ENCODE results near the gene WDR27.
"Not testable (repeated sequence)": the region's sequence is repeated elsewhere in the genome, so short reads cannot be mapped to it uniquely, and the experiment has no call there.

Gene WDR27

DNA sequence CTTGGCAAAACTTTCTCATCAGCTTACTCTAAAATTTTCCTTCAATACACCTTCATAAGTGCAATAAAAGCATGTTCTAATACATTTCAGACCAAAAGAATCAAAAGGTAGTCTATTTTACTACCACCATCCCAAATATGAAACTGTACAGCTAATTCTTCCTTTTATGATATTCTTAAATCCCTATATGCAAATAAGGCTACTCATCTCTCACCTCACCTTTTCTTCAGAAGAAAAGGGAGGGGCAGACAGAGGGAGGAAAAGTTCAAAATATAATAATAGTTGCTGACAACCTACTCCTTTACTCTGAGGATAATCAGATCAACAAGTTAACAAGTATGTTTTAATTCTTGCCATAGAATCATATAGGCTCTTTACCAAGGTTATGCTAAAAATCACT, 7.5 kb upstream of the WDR27 start:
- DNase-seq (ENCODE audit: low spot score) = no peak

DNA sequence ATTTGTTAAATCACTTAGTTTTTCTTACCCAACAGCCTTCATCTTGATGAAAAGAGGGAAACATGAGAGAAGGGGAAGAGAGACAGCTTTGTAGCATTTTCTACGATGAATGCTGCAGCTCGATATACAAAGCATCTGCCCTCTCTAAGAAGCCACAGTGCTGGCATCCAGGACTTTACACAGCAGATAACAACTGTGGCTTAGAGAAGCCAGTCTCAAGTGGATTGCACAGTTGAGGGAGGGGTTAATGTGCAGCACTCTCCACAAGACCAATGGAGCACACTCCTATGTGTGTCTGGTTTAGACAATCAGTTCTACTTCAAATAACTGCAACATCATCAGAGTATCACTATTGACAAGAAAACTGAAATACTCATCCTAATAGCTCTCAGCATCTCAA, 5.9 kb upstream of the WDR27 start:
- no peak for DNase-seq (ENCODE audit: low spot score)

DNA sequence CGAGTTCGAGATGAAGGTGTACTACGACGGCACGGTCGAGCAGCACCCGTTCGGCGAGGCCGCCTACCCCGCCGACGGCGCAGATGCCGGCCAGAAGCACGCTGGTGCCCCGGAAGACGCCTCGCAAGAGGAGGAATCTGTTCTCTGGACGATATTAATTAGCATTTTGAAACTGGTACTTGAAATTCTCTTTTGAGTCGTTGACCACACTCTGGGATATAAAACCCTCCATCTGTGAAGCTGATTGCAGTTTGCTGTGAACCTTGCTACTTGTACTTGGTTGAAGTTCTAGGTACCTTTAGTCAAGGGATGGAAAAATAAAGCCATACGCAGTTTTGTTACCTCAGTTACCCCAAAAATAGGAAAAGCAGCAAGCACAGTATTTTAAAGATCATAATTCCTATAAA, 1.0 kb upstream of the WDR27 start:
- no peak for DNase-seq (ENCODE audit: low spot score)

DNA sequence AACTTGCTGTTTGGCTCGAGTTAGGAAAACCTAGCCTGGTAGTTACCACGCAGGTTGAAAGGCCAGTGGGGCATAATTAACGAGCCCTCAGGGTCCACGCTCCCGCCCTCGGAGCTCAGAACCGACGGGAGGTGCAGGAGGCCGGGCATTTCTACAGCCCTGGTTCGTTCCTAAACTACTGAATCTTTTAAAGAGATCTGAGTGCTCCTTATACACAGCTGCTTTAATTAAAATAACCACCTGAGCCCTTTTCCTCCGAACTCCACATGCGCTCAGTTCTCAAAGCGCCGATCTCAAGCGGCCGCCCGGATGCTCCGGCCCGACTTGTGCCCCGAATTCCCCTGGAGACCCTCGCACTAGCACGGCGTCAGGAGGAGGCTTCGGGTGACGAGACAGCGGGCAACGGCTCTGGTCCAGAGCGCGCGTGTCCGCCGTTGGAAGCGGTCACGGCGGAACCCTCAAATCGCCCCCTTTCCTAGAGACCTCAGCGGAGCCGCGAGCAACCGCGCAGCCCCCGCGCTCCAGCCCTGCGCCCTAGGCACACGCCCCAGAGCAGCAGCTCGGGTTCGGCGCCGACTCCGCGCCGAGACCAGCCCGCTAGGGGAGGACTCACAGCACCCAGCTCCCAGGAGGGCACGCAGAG, 397 bp downstream of the WDR27 start:
- DNase-seq (ENCODE audit: low spot score) = no peak

DNA sequence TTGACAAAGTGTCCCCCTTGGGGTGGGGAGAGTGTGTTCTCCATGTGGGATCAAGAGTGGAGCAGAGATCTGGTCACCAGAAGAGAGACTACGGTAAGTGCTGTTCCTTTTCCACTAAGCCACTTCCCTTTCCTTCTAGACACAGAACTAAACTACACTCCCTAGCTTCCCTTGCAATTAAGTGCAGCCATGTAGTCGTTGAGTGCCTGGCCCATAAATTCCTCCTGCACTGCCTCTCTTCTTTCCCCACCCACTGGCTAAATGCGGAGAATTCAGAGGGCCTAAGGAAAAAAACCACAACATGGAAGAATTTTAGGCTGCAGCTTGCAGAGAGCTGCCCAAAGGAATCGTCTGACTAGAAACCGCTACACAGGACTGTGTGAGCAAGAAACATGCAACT, 1.5 kb downstream of the WDR27 start:
- no peak for DNase-seq (ENCODE audit: low spot score)

DNA sequence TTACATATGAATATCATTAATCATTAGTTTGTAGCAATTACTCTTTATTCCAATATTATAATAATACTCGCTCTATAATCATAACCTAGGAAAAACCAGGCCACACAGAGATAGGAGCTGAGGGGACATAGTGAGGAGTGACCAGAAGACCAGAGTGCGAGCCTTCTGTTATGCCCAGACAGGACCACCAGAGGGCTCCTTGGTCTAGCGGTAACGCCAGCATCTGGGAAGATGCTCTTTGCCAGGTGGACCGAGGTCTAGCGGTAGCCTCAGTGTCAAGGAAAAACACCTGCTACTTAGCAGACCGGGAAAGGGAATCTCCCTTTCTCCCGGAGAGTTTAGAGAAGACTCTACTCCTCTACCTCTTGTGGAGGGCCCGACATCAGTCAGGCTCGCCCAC, 4.7 kb downstream of the WDR27 start:
- not testable (repeated sequence) for DNase-seq (ENCODE audit: low spot score)

DNA sequence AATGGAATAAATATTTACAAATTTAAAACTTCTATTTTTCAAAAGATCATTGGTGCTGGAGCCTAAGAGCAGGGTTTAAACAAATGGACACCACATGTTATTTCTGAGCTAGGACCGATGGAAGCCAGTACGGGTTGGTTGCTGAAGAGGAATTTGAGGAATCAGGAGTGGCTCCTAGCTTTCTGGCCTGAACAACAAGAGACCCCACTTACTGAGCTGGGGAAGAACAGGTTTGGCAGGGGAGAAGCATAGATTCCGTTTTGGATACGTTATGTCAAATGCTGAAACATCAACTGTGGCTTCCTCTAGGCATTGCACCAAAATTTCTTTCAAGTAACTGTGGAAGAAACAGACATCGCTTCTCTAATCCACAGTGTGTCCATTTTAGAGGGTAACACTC, 6.7 kb downstream of the WDR27 start:
- DNase-seq (ENCODE audit: low spot score) = no peak

DNA sequence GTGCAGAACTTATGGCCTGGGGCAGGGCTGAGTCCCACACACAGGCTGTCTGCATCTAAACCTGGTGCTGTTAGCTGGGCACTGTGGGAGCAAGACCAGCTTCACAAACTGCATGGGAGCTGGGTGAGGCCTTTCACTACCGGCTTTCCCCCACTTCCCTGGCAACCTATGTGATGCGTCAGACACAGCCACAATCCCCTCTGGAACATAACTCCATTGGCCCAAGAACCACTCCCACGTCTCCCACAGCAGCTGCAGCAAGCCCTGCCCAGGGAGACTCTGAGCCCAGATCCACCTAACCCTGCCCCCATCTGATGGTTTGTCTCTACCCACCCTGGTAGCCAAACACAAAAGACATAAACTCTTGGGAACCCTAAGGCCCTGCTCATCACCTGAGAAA, 9.3 kb downstream of the WDR27 start:
- no peak for DNase-seq (ENCODE audit: low spot score)

DNA sequence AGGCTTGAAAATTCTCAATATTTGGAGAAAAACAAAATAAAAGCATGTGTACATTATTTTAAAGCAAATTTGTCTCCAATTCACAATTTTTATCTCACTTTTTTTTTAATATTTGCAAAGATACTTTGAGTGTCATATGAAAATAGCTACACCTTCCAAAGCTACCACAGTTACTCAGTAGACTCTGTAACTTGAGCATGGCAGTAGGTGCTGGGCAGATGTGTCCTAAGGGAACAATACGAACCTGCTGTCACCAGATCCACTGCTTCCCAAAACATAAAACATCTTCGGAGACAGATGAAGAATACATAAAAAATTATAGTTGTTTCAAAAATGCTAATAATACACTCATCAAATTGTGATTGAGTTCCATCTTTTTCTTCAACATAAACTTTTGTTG, 10.6 kb downstream of the WDR27 start:
- DNase-seq (ENCODE audit: low spot score) = no peak

DNA sequence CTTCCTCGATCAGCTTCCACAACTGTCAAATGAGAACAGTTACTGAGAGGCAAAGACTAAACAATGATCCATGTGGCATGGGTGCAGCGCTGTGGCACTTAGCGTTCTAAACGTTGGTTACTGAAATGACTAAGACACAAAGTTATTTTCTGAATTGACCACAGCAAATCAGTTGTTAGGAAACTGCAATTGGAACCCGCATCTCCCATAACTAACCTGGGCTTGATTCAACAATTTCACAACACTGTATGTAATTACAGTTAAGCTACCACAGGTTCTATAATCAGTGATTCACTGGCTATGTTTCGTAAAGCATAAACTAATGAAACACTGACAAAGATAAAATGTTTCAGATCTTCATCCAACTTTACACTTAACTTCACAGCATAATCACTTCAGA, 12.5 kb downstream of the WDR27 start:
- DNase-seq (ENCODE audit: low spot score) = no peak

DNA sequence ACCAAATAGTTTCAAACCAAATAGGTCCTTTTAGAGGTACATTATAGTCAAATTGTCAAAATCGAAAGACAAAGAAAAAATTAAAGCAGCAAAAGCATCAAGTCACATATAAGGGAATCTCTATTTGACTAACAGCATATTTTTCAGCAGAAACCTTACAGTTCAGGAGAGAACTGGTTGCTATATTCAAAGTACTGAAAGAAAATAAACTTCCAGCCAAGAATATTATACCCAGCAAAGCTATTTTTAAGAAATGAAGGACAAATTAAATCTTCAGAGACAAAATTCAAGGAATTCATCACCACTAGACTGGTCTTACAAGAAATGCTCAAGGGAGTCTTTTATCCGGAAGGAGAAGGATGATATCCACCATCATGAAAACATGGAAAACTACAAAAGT, 16.0 kb downstream of the WDR27 start:
- DNase-seq (ENCODE audit: low spot score) = no peak

DNA sequence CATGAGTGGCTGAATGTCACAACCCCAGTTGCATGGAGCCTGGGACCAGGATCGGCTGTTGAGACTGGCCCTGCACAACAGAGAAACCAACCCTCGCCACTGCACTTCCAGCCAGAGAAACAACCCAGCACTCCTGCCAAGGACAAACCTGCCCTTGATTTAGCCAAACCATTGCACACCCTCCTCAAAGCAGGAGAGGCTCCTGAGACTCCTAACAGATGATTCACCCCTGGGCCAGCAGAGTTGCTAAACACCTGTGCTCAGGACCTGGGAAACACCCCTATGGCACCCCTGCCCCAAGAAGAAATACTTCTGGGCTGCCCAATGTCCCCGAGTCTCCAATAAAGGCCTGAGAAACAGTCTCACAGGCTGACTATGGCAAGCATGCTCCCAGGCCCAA, 17.8 kb downstream of the WDR27 start:
- DNase-seq (ENCODE audit: low spot score) = no peak

DNA sequence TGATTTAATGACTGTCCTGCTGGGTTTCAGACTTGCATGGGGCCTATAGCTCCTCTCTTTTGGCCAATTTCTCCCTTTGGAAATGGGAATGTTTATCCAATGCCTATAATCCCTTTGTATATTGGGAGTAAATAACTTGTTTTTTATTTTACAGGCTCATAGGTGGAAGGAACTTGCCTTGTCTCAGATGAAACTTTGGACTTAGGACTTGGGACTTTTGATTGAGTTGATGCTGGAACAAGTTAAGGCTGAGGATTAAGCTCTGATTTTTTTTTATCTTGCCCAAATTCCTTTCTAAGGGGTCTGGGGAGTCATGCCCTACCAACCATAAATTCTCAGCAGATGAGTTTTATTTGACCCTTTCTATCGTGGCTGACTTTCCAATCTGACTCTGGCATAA, 23.5 kb downstream of the WDR27 start:
- DNase-seq (ENCODE audit: low spot score) = no peak

DNA sequence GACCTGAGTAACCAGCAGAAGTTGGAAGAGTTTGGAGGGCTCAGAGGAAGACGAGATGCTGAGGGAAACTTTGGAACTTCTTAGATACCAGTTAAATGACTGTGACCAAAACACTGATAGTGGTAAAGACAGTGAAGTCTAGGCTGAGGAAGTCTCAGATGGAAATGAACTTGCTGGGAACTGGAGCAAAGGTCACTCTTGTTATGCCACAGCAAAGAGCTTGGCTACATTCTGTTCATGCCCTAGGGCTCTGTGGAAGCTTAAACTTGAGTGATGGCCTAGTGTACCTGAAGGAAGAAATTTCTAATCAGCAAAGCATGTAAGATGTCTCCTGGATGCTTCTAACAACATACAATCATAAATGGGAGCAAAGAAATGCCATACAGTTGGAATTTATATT, 24.7 kb downstream of the WDR27 start:
- DNase-seq (ENCODE audit: low spot score) = no peak

DNA sequence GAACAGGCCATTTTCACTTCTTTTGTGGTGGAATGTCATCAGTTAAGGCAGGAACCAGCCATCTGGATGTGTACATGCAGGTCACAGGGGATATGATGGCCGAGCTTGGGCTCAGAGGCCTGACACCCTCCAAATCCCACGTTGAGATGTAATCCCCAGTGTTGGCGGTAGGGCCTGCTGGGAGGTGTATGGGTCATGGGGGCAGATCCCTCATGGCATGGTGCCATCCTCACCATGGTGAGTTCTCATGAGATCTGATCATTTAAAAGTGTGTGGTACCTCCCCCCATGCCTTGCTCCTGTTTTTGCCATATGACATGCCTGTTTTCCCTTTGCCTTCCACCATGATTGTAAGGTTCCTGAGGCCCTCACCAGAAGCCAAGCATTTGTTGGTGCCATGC, 26.8 kb downstream of the WDR27 start:
- DNase-seq (ENCODE audit: low spot score) = no peak

DNA sequence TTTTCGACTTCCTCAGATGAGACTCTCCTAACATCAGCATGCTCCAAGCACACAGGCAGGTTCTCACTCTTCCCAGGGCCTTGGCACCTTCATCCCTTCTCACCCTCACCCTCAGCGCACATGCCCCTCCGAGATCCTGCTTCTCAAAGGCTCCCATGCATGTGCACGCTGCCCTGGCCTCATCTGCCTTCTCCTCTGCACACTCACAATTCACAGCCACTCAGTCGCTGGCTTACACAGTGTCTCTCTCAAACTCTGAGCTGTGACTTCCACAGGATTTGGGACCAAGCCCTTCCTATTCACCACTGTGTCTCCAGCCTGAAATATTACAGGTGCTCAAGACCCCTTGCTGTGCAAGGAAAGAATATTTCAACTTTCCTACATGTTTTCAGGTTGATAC, 30.3 kb downstream of the WDR27 start:
- DNase-seq (ENCODE audit: low spot score) = no peak

DNA sequence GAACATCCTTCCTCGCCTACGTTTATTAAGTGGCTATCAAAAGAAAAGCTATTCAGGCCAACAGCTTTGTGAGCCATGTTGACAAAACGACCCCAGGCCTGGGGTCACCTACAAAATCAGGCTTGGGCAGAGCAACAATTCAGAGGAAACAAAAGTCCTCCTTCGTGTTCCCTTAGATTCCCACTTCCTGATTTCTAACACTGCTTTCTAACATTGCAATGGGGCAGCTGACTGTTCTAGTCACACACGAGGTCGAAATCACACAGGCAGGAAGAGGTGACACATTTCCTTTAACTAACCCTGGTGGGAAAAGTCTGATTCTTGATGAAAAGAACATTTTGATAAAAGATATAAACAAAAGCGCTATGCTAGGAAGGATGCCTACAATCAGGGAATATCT, 31.9 kb downstream of the WDR27 start:
- DNase-seq (ENCODE audit: low spot score) = no peak

DNA sequence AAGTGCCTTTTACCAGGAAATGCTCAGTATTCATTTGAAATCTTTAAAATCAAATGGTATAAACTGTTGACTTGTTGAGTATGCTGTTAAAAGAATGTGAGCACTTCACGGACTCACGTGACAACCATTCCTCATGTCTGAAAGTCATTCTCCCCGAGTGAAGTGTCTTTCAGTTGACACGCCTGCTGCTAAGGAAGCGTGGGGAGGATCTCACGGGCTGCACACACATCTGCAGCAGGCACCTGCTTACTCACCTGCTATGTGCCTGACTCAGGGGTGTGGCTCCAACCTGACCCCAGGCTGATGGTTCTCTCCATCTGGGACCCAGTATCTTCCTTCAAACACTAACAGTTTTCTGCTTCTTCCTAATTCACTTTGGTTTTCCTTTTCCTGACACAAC, 32.7 kb downstream of the WDR27 start:
- no peak for DNase-seq (ENCODE audit: low spot score)

DNA sequence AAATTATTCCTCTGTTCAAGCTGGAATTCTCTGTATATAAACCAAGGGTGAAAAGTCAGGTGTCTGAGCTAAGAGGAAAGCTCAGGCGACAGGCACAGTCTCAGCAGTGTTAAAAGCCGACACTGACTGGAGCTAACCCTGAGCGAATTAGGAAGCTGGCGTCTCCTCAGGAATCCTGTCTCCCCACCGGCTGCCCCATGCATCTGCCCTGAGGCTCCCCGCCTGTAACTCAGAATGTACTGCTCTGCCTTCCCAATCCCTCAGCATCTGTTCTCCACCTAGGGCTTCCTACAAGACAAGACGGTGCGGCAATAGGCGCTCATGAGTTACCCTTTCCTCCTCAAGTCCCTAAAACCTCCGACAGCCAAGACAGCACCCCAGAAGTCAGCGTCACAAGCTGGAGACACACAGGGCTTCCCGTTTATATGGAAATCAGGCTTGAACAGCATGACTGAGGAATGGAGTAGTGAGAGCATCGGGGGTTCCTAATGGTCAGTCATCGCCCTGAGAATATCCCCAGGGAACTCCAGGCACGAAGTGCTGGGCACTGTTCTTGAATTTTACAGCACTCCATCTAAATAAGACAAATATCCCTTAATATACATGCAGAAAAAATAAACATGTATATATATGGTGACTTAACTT, 33.5 kb downstream of the WDR27 start:
- DNase-seq (ENCODE audit: low spot score) = no peak

DNA sequence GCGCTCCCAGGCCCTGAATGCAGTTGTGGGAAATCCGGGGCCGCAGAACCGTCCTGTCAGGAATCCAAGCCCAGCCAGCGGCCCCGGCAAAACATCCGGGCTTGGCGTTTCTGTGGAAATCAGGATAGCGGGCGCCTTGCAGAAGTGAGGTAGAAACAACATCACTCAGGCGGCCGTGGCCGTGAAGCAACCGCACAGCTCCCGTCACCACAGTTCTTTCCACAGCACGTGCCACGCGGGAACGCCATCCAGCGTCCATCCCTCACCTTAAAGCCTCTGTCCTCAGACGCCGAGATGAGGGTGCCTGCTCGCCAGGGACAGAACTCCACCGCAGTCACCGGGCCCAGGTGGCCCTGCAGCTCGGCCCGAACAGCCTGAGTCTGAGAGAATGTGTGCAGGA, 34.1 kb downstream of the WDR27 start:
- no peak for DNase-seq (ENCODE audit: low spot score)

DNA sequence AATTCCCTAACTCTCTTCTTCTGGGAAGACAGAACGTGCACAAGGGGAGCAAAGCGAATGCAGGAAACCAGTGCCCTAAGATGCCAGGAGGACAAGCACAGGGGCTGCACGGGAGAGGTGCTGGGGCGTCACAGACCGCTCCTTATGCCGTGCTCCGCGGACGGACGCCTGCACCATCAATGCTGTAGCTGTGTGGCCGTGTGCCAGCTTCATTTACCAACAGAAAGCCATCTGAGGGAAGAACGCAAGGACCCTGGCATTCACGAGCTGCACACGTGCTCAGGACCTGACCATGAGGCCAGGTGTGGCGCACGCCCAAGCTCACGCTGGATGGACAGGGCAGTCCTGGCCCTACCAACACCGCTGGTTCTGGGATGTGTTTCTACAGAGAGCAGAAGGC, 35.4 kb downstream of the WDR27 start:
- no peak for DNase-seq (ENCODE audit: low spot score)

DNA sequence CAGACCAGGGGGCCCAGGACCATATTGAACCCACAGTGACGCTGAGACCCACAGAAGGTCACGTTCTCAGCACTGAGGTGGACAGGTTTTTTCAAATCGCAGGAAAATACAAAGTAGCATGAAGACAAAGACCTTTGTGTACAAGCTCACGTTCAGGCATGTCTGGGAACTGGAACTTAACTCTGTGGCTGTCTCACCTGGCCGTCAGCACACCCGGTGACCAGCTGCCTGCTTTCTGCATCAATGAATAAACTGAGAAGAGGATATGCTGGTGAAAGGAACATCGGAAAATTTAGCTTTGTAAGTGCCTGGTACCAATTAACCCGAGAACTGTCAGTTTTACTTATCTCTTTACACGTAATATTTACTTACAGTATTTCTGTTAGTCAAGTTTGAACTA, 36.5 kb downstream of the WDR27 start:
- DNase-seq (ENCODE audit: low spot score) = no peak

DNA sequence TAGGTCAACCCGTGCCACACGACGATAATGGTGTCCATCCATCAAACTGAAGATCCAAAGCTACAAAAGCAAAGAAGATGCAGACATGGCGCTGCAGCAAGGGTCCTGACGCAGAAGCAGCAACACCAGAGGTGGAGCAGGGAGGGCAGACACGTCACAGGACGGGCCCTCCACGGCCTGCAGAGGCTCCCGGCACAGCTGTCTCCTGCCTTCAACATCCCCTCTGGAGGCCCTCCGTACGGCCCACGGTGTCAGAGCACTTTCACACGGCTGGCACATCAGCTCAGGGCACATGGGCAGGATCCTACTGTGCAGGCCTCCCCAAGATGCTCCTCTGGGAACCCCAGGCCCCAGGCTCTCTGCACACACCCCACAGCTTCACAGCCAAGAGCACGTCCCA, 37.6 kb downstream of the WDR27 start:
- no peak for DNase-seq (ENCODE audit: low spot score)

DNA sequence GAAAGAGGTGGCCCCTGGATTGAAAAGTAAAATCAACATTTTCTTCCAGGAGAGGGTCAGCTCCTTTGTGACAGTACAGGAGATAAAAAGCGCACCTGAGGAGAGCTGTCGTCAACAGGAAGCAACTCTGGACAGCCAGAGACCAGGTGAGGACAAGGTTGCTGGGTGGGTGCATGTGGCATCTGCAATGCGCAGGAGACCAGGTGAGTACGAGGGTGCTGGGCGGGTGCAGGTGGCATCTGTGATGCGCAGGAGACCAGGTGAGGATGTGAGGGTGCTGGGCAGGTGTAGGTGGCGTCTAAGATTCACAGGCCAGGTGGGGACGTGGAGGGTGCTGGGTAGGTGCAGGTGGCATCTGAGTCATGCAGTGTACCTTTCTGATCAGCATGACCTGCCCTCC, 38.4 kb downstream of the WDR27 start:
- DNase-seq (ENCODE audit: low spot score) = no peak

DNA sequence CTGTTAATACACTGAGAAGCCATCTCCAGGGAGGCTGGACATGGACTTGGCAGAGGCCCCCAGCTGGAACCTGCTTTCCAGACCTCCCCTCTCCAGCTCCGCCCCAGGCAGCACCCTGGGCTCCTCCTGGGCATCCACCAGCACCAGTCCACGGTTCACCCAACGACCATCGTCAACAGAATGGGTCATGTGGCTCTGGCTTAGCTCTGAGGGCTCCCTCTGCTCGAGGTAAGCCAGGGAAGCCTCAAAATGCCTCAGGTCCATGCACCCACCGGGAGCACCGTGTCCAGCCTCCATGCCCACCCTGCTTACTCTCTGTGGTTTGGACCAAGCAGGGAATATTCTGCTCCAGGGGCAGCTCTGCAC, 40.5 kb downstream of the WDR27 start:
- DNase-seq (ENCODE audit: low spot score) = no peak

All from iPS-NIHi11 (cell line).